ENCODE results near the gene CUX1.
"Not testable (repeated sequence)": the region's sequence is repeated elsewhere in the genome, so short reads cannot be mapped to it uniquely, and the experiment has no call there.

DNA sequence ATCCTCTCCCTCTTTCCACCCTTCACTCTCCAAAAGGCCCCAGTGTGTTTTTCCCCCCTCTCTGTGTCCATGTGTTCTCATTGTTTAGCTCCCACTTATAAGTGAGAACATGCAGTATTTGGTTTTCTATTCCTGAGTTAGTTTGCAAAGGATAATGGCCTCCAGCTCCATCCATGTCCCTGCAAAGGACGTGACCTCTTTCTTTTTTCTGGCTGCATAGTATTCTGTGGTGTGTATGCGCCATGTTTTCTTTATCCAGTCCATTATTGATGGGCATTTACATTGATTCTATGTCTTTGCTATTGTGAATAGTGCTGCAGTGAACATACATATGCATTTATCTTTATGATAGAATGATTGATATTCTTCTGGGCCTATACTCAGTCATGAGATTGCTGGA, 31.9 kb downstream of the CUX1 start:
- not testable (repeated sequence) for TF ChIP-seq POLR2A (IDR thresholded peaks at IDR 0.05)
- TF ChIP-seq, protein P1, sequence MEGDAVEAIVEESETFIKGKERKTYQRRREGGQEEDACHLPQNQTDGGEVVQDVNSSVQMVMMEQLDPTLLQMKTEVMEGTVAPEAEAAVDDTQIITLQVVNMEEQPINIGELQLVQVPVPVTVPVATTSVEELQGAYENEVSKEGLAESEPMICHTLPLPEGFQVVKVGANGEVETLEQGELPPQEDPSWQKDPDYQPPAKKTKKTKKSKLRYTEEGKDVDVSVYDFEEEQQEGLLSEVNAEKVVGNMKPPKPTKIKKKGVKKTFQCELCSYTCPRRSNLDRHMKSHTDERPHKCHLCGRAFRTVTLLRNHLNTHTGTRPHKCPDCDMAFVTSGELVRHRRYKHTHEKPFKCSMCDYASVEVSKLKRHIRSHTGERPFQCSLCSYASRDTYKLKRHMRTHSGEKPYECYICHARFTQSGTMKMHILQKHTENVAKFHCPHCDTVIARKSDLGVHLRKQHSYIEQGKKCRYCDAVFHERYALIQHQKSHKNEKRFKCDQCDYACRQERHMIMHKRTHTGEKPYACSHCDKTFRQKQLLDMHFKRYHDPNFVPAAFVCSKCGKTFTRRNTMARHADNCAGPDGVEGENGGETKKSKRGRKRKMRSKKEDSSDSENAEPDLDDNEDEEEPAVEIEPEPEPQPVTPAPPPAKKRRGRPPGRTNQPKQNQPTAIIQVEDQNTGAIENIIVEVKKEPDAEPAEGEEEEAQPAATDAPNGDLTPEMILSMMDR (IDR thresholded peaks at IDR 0.05): not testable (repeated sequence)
